ENCODE measurements around the gene ENTPD6. TPM values are rescaled to one million over a fixed set of nuclear protein-coding genes. Genes with fewer than 3 reads are reported as not detected.

Gene ENTPD6
- total RNA-seq, 4 donors from 2014 or later, result 20.7 to 47.2 (median 30.7) TPM

- H3K36me3 ChIP-seq, result no peaks in the 10 kb centered on the region
- H3K4me1 ChIP-seq, result peaks cover 0 to 7% of the 10 kb centered on the region in 2 donors
- no peaks in the 10 kb centered on the region for H3K9me3 ChIP-seq
- DNase-seq, result no peak
- intact Hi-C loops (cut with DNase I; ENCODE audit: low total_unique reads), result no loop called here
- TF ChIP-seq CTCF (IDR thresholded peaks at IDR 0.05) (no peak), POLR2A (IDR thresholded peaks at IDR 0.05) (no peak)
- no peak overlapping the region for H3K27ac ChIP-seq
- H3K4me3 ChIP-seq, result no peak overlapping the region
- H3K27me3 ChIP-seq, result no peaks in the 10 kb centered on the region
Measured at GRCh38 chr20:25254986-25255680, 59.6 kb downstream of the ENTPD6 start.

DNA sequence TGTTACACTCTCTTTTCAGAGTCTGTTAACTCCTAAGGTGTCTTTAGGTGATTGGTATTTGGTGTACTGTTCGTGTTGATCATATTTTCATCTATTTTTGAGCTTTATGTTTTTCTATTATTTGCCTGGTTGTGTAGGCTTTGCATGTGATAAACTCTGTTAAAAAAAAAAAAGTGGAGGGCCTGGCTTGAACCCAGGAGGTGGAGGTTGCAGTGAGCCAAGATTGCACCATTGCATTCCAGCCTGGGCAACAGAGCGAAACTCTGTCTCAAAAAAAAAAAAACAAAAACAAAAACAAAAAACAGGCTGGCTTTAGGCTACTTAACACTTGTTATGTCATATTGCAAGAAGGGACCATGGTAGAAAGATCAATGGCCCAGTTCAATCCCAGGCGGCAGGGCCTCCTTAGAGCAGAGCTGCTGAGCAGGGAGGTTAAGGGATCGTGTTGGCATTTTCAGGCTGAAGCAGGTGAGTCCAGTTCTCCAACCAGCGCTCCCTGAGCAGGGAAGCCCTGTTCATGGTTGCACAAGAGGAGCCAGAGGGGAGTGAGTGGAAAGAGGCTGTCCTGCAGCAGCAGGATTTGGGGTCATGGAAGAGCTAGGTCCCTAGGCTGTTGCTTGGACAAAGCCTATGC, 60.8 kb downstream of the ENTPD6 start:
- H3K4me1 ChIP-seq, result peaks cover 0 to 2% of the 10 kb centered on the region in 2 donors

DNA sequence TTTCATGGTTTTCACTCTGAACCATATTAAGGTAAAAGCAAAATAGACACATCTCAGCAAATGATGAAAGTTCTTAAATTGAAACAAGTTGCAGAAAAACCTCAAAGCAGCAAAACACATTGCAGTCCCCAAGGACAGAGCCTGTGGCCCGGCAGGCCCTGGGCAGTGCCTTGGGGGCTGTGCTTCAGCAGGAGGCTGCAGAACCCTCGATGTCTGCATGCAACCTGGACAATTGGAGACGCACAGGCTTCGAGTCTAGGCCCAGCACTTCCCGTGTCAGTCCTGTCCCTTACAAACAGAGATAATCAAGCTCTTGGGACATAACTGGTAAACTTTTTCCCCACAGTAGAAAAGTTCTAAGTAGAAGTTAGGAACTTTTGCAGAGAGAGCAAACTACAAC, 61.6 kb downstream of the ENTPD6 start:
- Histone ChIP-seq H3K27ac (no peak overlapping the region), H3K4me3 (no peak overlapping the region), H3K27me3 (no peaks in the 10 kb centered on the region), H3K4me1 (no peaks in the 10 kb centered on the region), H3K9me3 (no peaks in the 10 kb centered on the region), H3K36me3 (no peaks in the 10 kb centered on the region)
- no peak for DNase-seq
- TF ChIP-seq POLR2A (IDR thresholded peaks at IDR 0.05) (no peak), CTCF (IDR thresholded peaks at IDR 0.05) (no peak)
- intact Hi-C loops (cut with DNase I; ENCODE audit: low total_unique reads), result no loop called here

More for the DNA sequence above, 60.8 kb downstream of the ENTPD6 start:
- Histone ChIP-seq H3K9me3 (no peaks in the 10 kb centered on the region), H3K36me3 (no peaks in the 10 kb centered on the region), H3K4me3 (no peak overlapping the region), H3K27ac (no peak overlapping the region), H3K27me3 (no peaks in the 10 kb centered on the region)
- DNase-seq, result no peak
- intact Hi-C loops (cut with DNase I; ENCODE audit: low total_unique reads), result no loop called here
- TF ChIP-seq POLR2A (IDR thresholded peaks at IDR 0.05), result no peak
- TF ChIP-seq CTCF (IDR thresholded peaks at IDR 0.05), result no peak

GRCh38 chr20:25257756-25258475, 62.4 kb downstream of the ENTPD6 start:
- Histone ChIP-seq H3K27ac (no peak overlapping the region), H3K36me3 (no peaks in the 10 kb centered on the region), H3K27me3 (no peaks in the 10 kb centered on the region), H3K4me3 (no peak overlapping the region), H3K9me3 (no peaks in the 10 kb centered on the region), H3K4me1 (no peaks in the 10 kb centered on the region)
- TF ChIP-seq POLR2A (IDR thresholded peaks at IDR 0.05) (no peak), CTCF (IDR thresholded peaks at IDR 0.05) (no peak)
- intact Hi-C loops (cut with DNase I; ENCODE audit: low total_unique reads), result no loop called here
- DNase-seq, result no peak

- Histone ChIP-seq H3K27me3 (no peaks in the 10 kb centered on the region), H3K36me3 (no peaks in the 10 kb centered on the region), H3K4me1 (no peaks in the 10 kb centered on the region), H3K4me3 (no peak overlapping the region), H3K9me3 (no peaks in the 10 kb centered on the region), H3K27ac (no peak overlapping the region)
- no peak for DNase-seq
- TF ChIP-seq CTCF (IDR thresholded peaks at IDR 0.05) (no peak), POLR2A (IDR thresholded peaks at IDR 0.05) (no peak)
- intact Hi-C loops (cut with DNase I; ENCODE audit: low total_unique reads), result no loop called here
Measured at GRCh38 chr20:25258476-25258805, 62.9 kb downstream of the ENTPD6 start.

Measured in uterus (tissue), 4 donors.